WTC11 (cell line): ENCODE data around the gene LRMDA. TPM values are rescaled to one million over a fixed set of nuclear protein-coding genes. Genes with fewer than 3 reads are reported as not detected.

ENCODE experiments used
- ATAC-seq: fragments of 200-7000 bp; cut with Tn5 transposase; 2 replicates; pipeline ENCODE4 v1.10.0; 2021; ENCODE audit warnings: mild to moderate bottlenecking, moderate library complexity
- CTCF ChIA-PET: fragments of 300-600 bp; sonication (Branson Sonifier 250); formaldehyde crosslinking; loops from one replicate; lab custom pipeline; 2021; ENCODE audit warnings: antibody characterized with exemption; lab: Charles Lee
- POLR2A ChIA-PET: fragments of 350-600 bp; sonication (Branson Sonifier 250); formaldehyde crosslinking; loops from one replicate; lab custom pipeline; 2021; ENCODE audit warnings: antibody characterized with exemption; lab: Charles Lee
- DNase-seq: peaks from one replicate; pipeline ENCODE4 v3.0.0; 2021; ENCODE audit warnings: low spot score
- H3K27ac Mint-ChIP-seq: 2 replicates; pipeline ENCODE4 v1.8.0; 2021; ENCODE audit warnings: mixed read lengths
- H3K27me3 Mint-ChIP-seq: 2 replicates; pipeline ENCODE4 v1.8.0; 2021; ENCODE audit warnings: low read depth, mild to moderate bottlenecking, moderate library complexity, mixed read lengths
- H3K36me3 Mint-ChIP-seq: 2 replicates; pipeline ENCODE4 v1.8.0; 2021; ENCODE audit warnings: mixed read lengths
- H3K4me1 Mint-ChIP-seq: 2 replicates; pipeline ENCODE4 v1.8.0; 2022; ENCODE audit warnings: mixed read lengths
- H3K4me3 Mint-ChIP-seq: 2 replicates; pipeline ENCODE4 v1.8.0; 2021; ENCODE audit warnings: mild to moderate bottlenecking, moderate library complexity, mixed read lengths
- H3K9me3 Mint-ChIP-seq: 2 replicates; pipeline ENCODE4 v1.8.0; 2021; ENCODE audit warnings: mixed read lengths
- AFF4 ChIP-seq: sonication (generic); formaldehyde crosslinking; IDR thresholded peaks from 2 replicates; pipeline ENCODE4 v1.8.1; 2023; ENCODE audit warnings: mild to moderate bottlenecking, missing genetic modification reagents, borderline replicate concordance
- ATF1 ChIP-seq: sonication (generic); formaldehyde crosslinking; IDR thresholded peaks from 2 replicates; pipeline ENCODE4 v1.8.1; 2023; ENCODE audit warnings: mild to moderate bottlenecking, moderate library complexity, missing genetic modification reagents
- ATF2 ChIP-seq: sonication (generic); formaldehyde crosslinking; IDR thresholded peaks from 2 replicates; pipeline ENCODE4 v1.8.1; 2022; ENCODE audit warnings: low read depth, missing genetic modification reagents, borderline replicate concordance
- CREB1 ChIP-seq: sonication (generic); formaldehyde crosslinking; IDR thresholded peaks from 2 replicates; pipeline ENCODE4 v1.8.0; 2023; ENCODE audit warnings: mild to moderate bottlenecking, missing genetic modification reagents
- E2F1 ChIP-seq: sonication (generic); formaldehyde crosslinking; IDR thresholded peaks from 2 replicates; pipeline ENCODE4 v1.8.0; 2022; ENCODE audit warnings: mild to moderate bottlenecking, missing genetic modification reagents
- E2F4 ChIP-seq: sonication (generic); formaldehyde crosslinking; IDR thresholded peaks from 2 replicates; pipeline ENCODE4 v1.8.1; 2022; ENCODE audit warnings: low read depth, mild to moderate bottlenecking, moderate library complexity, missing genetic modification reagents, borderline replicate concordance
- E2F5 ChIP-seq: sonication (generic); formaldehyde crosslinking; IDR thresholded peaks from 2 replicates; pipeline ENCODE4 v1.8.1; 2022; ENCODE audit warnings: mild to moderate bottlenecking, moderate library complexity, missing genetic modification reagents
- ELF4 ChIP-seq: sonication (generic); formaldehyde crosslinking; IDR thresholded peaks from 2 replicates; pipeline ENCODE4 v1.8.1; 2022; ENCODE audit warnings: low read depth, mild to moderate bottlenecking, moderate library complexity, missing genetic modification reagents
- GABPB1 ChIP-seq: sonication (generic); formaldehyde crosslinking; IDR thresholded peaks from 2 replicates; pipeline ENCODE4 v1.8.1; 2023; ENCODE audit warnings: mild to moderate bottlenecking, missing genetic modification reagents
- NR3C1 ChIP-seq: sonication (generic); formaldehyde crosslinking; conservative IDR thresholded peaks from 2 replicates; pipeline ENCODE4 v1.8.1; 2023; ENCODE audit warnings: low read depth, mild to moderate bottlenecking, missing genetic modification reagents
- STAT6 ChIP-seq: sonication (generic); formaldehyde crosslinking; conservative IDR thresholded peaks from 2 replicates; pipeline ENCODE4 v1.8.1; 2023; ENCODE audit warnings: mild to moderate bottlenecking, low read depth, missing genetic modification reagents, moderate library complexity
- TEAD4 ChIP-seq: sonication (generic); formaldehyde crosslinking; IDR thresholded peaks from 2 replicates; pipeline ENCODE4 v1.8.0; 2022; ENCODE audit warnings: mild to moderate bottlenecking, missing genetic modification reagents
- TP53 ChIP-seq: sonication (generic); formaldehyde crosslinking; IDR thresholded peaks from 2 replicates; pipeline ENCODE4 v1.8.1; 2023; ENCODE audit warnings: mild to moderate bottlenecking, missing genetic modification reagents
- ZBTB21 ChIP-seq: sonication (generic); formaldehyde crosslinking; IDR thresholded peaks from 2 replicates; pipeline ENCODE4 v1.8.1; 2023; ENCODE audit warnings: mild to moderate bottlenecking, missing genetic modification reagents, borderline replicate concordance
- ZMAT4 ChIP-seq: fragments of 250-450 bp; sonication (Bioruptor Pico); IDR thresholded peaks from 2 replicates; pipeline ENCODE4 v1.9.0; 2021; ENCODE audit warnings: mild to moderate bottlenecking
- ZNF232 ChIP-seq: sonication (generic); formaldehyde crosslinking; IDR thresholded peaks from 2 replicates; pipeline ENCODE4 v1.8.0; 2022; ENCODE audit warnings: mild to moderate bottlenecking, missing genetic modification reagents
- ZNF423 ChIP-seq: fragments of 250-450 bp; sonication (Bioruptor Pico); IDR thresholded peaks from 2 replicates; pipeline ENCODE4 v2.1.2; 2022; ENCODE audit warnings: mild to moderate bottlenecking, moderate library complexity
- total RNA-seq: library from RNA; stranded (reverse); gene quantifications from 3 replicates; pipeline ENCODE4 v1.2.3, GENCODE V29; 2021

The LRMDA gene
- total RNA-seq, 1 experiment from 2014 or later, result 0.92 TPM

GRCh38 chr10:75606203-75606779 lies 174.9 kb downstream of the LRMDA start:
- no peak for DNase-seq
- no peak overlapping the region for H3K4me3 Mint-ChIP-seq
- CTCF ChIA-PET, result no interaction called here
- ATAC-seq, result no peak
- TF ChIP-seq ZMAT4 (CRISPR knock-in tag) (no peak), NR3C1 (CRISPR knock-in tag) (no peak), STAT6 (CRISPR knock-in tag) (no peak), GABPB1 (no peak), ZBTB21 (CRISPR knock-in tag) (no peak), E2F4 (CRISPR knock-in tag) (no peak), ZNF232 (CRISPR knock-in tag) (no peak), TP53 (CRISPR knock-in tag) (no peak), ZNF423 (no peak), E2F1 (no peak), ELF4 (CRISPR knock-in tag) (no peak)
- TF ChIP-seq, all 79 proteins: peak for 0
- Mint-ChIP-seq H3K4me1 (peaks cover 14% of the 10 kb centered on the region), H3K27ac (no peak overlapping the region), H3K9me3 (no peaks in the 10 kb centered on the region), H3K36me3 (no peaks in the 10 kb centered on the region), H3K27me3 (peaks cover 58% of the 10 kb centered on the region)
- POLR2A ChIA-PET, result no interaction called here

GRCh38 chr10:75607576-75607975 lies 176.2 kb downstream of the LRMDA start:
- CTCF ChIA-PET, result interaction anchor here (0.8 kb wide), 1 partner anchor 372 kb away, joined by 5 read pairs; the partner anchor contains the start of gene COMTD1
- no peaks in the 10 kb centered on the region for H3K36me3 Mint-ChIP-seq
- peaks cover 46% of the 10 kb centered on the region for H3K27me3 Mint-ChIP-seq
- POLR2A ChIA-PET, result no interaction called here
- no peak overlapping the region for H3K27ac Mint-ChIP-seq
- H3K9me3 Mint-ChIP-seq, result no peaks in the 10 kb centered on the region
- ATAC-seq, result no peak
- DNase-seq, result no peak
- H3K4me1 Mint-ChIP-seq, result peaks cover 24% of the 10 kb centered on the region
- no peak overlapping the region for H3K4me3 Mint-ChIP-seq
- TF ChIP-seq AFF4 (CRISPR knock-in tag) (no peak), ATF2 (CRISPR knock-in tag) (no peak), ATF1 (CRISPR knock-in tag) (no peak), E2F5 (no peak), STAT6 (CRISPR knock-in tag) (no peak), ZMAT4 (CRISPR knock-in tag) (no peak), TP53 (CRISPR knock-in tag) (no peak), CREB1 (CRISPR knock-in tag) (no peak), TEAD4 (CRISPR knock-in tag) (no peak)
